Lower leg skin (tissue), 4 donors: ENCODE results near the gene SLC4A4. TPM values are rescaled to one million over a fixed set of nuclear protein-coding genes. Genes with fewer than 3 reads are reported as not detected.

ENCODE experiments used
- DNase-seq, 2 donors: peaks; one replicate each; pipeline ENCODE4 v3.0.0-alpha.2; 2019; ENCODE audit warnings: low spot score in 2 of 2
- H3K4me3 ChIP-seq: fragments of 200-600 bp; sonication (generic); 2 replicates; pipeline ENCODE4 v1.5.1; 2017; ENCODE audit warnings: mild to moderate bottlenecking, low read depth; ENCODE audit not compliant: poor library complexity, severe bottlenecking
- CTCF ChIP-seq, 3 donors: fragments of 450-650 bp; IDR thresholded peaks; one replicate each; pipeline ENCODE4 v1.5.1; 2016; ENCODE audit warnings: antibody characterized with exemption in 3 of 3, mild to moderate bottlenecking in 3 of 3, moderate library complexity in 2 of 3
- POLR2A ChIP-seq, 2 donors: fragments of 450-650 bp; IDR thresholded peaks; one replicate each; pipeline ENCODE4 v1.6.1; 2016 to 2017; ENCODE audit warnings: antibody characterized with exemption in 2 of 2, mild to moderate bottlenecking in 1 of 2, moderate library complexity in 1 of 2
- WGBS, 2 donors: methylation state at CpG; one replicate each; pipeline ENCODE4 v1.1.5; 2018; 5-methylcytosine and 5-hydroxymethylcytosine counted together
- intact Hi-C: fragments of 100-400 bp; cut with DNase I; formaldehyde crosslinking; loops from one replicate; pipeline ENCODE4 v1.15.0; 2023; ENCODE audit warnings: low total_unique reads
- total RNA-seq, 4 donors: library from RNA; depleted of rRNA; stranded (reverse); fragments of >200 nt; gene quantifications; one replicate each; pipeline ENCODE4 v1.1.0, GENCODE V29; 2016

The SLC4A4 gene
- total RNA-seq, 4 donors from 2014 or later, result 0.25 to 0.51 (median 0.47) TPM

GRCh38 chr4:71377561-71377960, 38.7 kb downstream of the SLC4A4 start:
- WGBS, 2 donors, result 90 to 94% methylated on average over 4 of the region's 4 CpGs
- TF ChIP-seq POLR2A (IDR thresholded peaks at IDR 0.05), result no peak
- no peak overlapping the region for H3K4me3 ChIP-seq
- intact Hi-C loops, result no loop called here
- no peak for DNase-seq

GRCh38 chr4:71379126-71379525, 40.3 kb downstream of the SLC4A4 start:
- no peak for DNase-seq
- 79 to 80% methylated on average over 5 of the region's 5 CpGs for WGBS, 2 donors
- H3K4me3 ChIP-seq, result no peak overlapping the region
- TF ChIP-seq POLR2A (IDR thresholded peaks at IDR 0.05) (no peak), CTCF (IDR thresholded peaks at IDR 0.05) (no peak)
- intact Hi-C loops, result no loop called here

GRCh38 chr4:71380788-71381187, 42.0 kb downstream of the SLC4A4 start:
- intact Hi-C loops, result no loop called here
- H3K4me3 ChIP-seq, result no peak overlapping the region
- no peak for DNase-seq
- TF ChIP-seq POLR2A (IDR thresholded peaks at IDR 0.05) (no peak), CTCF (IDR thresholded peaks at IDR 0.05) (no peak)
- 78 to 88% methylated on average over 3 of the region's 3 CpGs for WGBS, 2 donors

GRCh38 chr4:71382125-71382899, 43.5 kb downstream of the SLC4A4 start:
- H3K4me3 ChIP-seq, result no peak overlapping the region
- WGBS, 2 donors, result 91% methylated on average over 3 of the region's 3 CpGs
- no peak for DNase-seq
- no peak for TF ChIP-seq CTCF (IDR thresholded peaks at IDR 0.05)
- TF ChIP-seq POLR2A (IDR thresholded peaks at IDR 0.05), result no peak
- intact Hi-C loops, result no loop called here

- TF ChIP-seq POLR2A (IDR thresholded peaks at IDR 0.05), result no peak
- no peak for TF ChIP-seq CTCF (IDR thresholded peaks at IDR 0.05)
- intact Hi-C loops, result no loop called here
- WGBS, 2 donors, result 95 to 96% methylated on average over 3 of the region's 3 CpGs
Observed at GRCh38 chr4:71382900-71383560, 44.2 kb downstream of the SLC4A4 start.

GRCh38 chr4:71383984-71384383, 45.2 kb downstream of the SLC4A4 start:
- intact Hi-C loops, result no loop called here
- H3K4me3 ChIP-seq, result no peak overlapping the region
- WGBS, 2 donors, result 95 to 100% methylated on average over 1 of the region's 1 CpG
- no peak for DNase-seq
- TF ChIP-seq POLR2A (IDR thresholded peaks at IDR 0.05) (no peak), CTCF (IDR thresholded peaks at IDR 0.05) (no peak)

More at GRCh38 chr4:71382900-71383560, 44.2 kb downstream of the SLC4A4 start:
- no peak overlapping the region for H3K4me3 ChIP-seq
- DNase-seq, result no peak
